Transverse colon (tissue), 4 donors: Measurements from ENCODE around the gene G6PC2. TPM values are rescaled to one million over a fixed set of nuclear protein-coding genes. Genes with fewer than 3 reads are reported as not detected.

ENCODE experiments used
- DNase-seq: peaks from one replicate; pipeline ENCODE4 v3.0.0-alpha.2; 2019
- H3K27ac ChIP-seq, 4 donors: fragments of 200-600 bp; sonication (generic); 2 replicates each; pipeline ENCODE4 v1.5.1; 2016 to 2018; ENCODE audit warnings: inconsistent platforms in 4 of 4
- H3K27me3 ChIP-seq: fragments of 200-600 bp; sonication (generic); 2 replicates; pipeline ENCODE4 v1.5.1; 2017; ENCODE audit warnings: inconsistent platforms
- H3K36me3 ChIP-seq, 4 donors: fragments of 200-600 bp; sonication (generic); 2 replicates each; pipeline ENCODE4 v1.5.1; 2017 to 2019; ENCODE audit warnings: inconsistent platforms in 4 of 4
- H3K4me1 ChIP-seq, 4 donors: fragments of 200-600 bp; sonication (generic); 2 replicates each; pipeline ENCODE4 v1.5.1; 2017 to 2020; ENCODE audit warnings: inconsistent platforms in 4 of 4
- H3K4me3 ChIP-seq, 4 donors: fragments of 200-600 bp; sonication (generic); 1 replicate in 1 of 4; 2 replicates in 3 of 4; pipeline versions ENCODE4 v1.5.1 to v1.6.1; 2017 to 2019; ENCODE audit warnings: inconsistent platforms in 4 of 4
- H3K9me3 ChIP-seq, 2 donors: fragments of 200-600 bp; sonication (generic); 2 replicates each; pipeline ENCODE4 v1.5.1; 2017 to 2019; ENCODE audit warnings: inconsistent platforms in 2 of 2
- CTCF ChIP-seq, 5 experiments: fragments of 200-600 bp in 3 of 5; fragments of 450-650 bp in 2 of 5; sonication (generic) in 3 of 5; IDR thresholded peaks; 1 replicate in 2 of 5; 2 replicates in 3 of 5; pipeline ENCODE4 v1.5.1; 2016 to 2017; ENCODE audit warnings: antibody characterized with exemption in 5 of 5, inconsistent platforms in 3 of 5, mild to moderate bottlenecking in 2 of 5, moderate library complexity in 1 of 5
- EP300 ChIP-seq: sonication (generic); formaldehyde crosslinking; IDR thresholded peaks from one replicate; pipeline ENCODE4 v1.6.1; 2017; ENCODE audit warnings: antibody characterized with exemption, low read depth
- POLR2A ChIP-seq: fragments of 450-650 bp; IDR thresholded peaks from one replicate; pipeline ENCODE4 v1.6.1; 2016; ENCODE audit warnings: antibody characterized with exemption, mild to moderate bottlenecking, moderate library complexity
- POLR2AphosphoS5 ChIP-seq, 3 donors: sonication (generic); formaldehyde crosslinking; IDR thresholded peaks; one replicate each; pipeline ENCODE4 v1.6.1; 2016; ENCODE audit warnings: antibody characterized with exemption in 3 of 3
- WGBS, 2 donors: methylation state at CpG; one replicate each; pipeline ENCODE4 v1.1.5; 2018; ENCODE audit warnings: low coverage in 1 of 2; 5-methylcytosine and 5-hydroxymethylcytosine counted together
- in situ Hi-C, 4 donors: fragments of 200-750 bp; cut with MboI; loops; one replicate each; pipeline versions ENCODE4 v1.15.0 to v1.15.1; 2017; ENCODE audit warnings: low sequenced_read_pairs in 3 of 4, low pct_ligation_motif_present in 1 of 4, low pct_unique_long_range_greater_than_20kb in 1 of 4
- intact Hi-C: fragments of 100-400 bp; cut with DNase I; formaldehyde crosslinking; loops from one replicate; pipeline ENCODE4 v1.15.1; 2023; ENCODE audit warnings: low total_unique reads
- total RNA-seq, 4 donors: library from RNA; depleted of rRNA; stranded (reverse); fragments of >200 nt; gene quantifications; one replicate each; pipeline ENCODE4 v1.1.0, GENCODE V29; 2016

The G6PC2 gene
- under 1 TPM in 2 of 4 donors, not detected in 2; 0.55 to 0.79 TPM for total RNA-seq

GRCh38 chr2:168901003-168901402 lies at the start of gene G6PC2:
Gene G6PC2, plus strand, starts transcription at chr2:168901291. Its CDS starts 41 bp downstream, at chr2:168901332.
- Histone ChIP-seq H3K4me1 (no peaks in the 10 kb centered on the region), H3K4me3 (no peak within 1 kb of the TSS), H3K36me3 (no peaks in the 10 kb centered on the region), H3K27ac (no peak within 1 kb of the TSS), H3K9me3 (no peaks in the 10 kb centered on the region), H3K27me3 (peaks cover 5% of the 10 kb centered on the region)
- 68 to 69% methylated on average over 5 of the region's 5 CpGs for WGBS, 2 donors
- in situ Hi-C loops (loop anchor here in 3 of 4 donors (25.0 kb wide), 3 partner anchors 139 to 764 kb away; no protein-coding TSS in a partner anchor), intact Hi-C loops (no loop called here)
- DNase-seq = no peak
- TF ChIP-seq CTCF (IDR thresholded peaks at IDR 0.05) = no peak
- TF ChIP-seq POLR2A = no peak
- no peak for TF ChIP-seq POLR2AphosphoS5 (IDR thresholded peaks at IDR 0.05)
- TF ChIP-seq EP300 = no peak

- H3K4me1 ChIP-seq = no peaks in the 10 kb centered on the region
- TF ChIP-seq POLR2AphosphoS5 (IDR thresholded peaks at IDR 0.05) (no peak), EP300 (no peak), CTCF (IDR thresholded peaks at IDR 0.05) (no peak), POLR2A (no peak)
- H3K27ac ChIP-seq = no peak overlapping the region
- in situ Hi-C loops = no loop called here
- H3K27me3 ChIP-seq = no peaks in the 10 kb centered on the region
- no peak overlapping the region for H3K4me3 ChIP-seq
- no peak for DNase-seq
- H3K9me3 ChIP-seq = no peaks in the 10 kb centered on the region
- no peaks in the 10 kb centered on the region for H3K36me3 ChIP-seq
- intact Hi-C loops = no loop called here
- 86 to 100% methylated on average over 2 to 5 of the region's 5 CpGs for WGBS, 2 donors
Measured at GRCh38 chr2:168851674-168852320, 49.3 kb upstream of the G6PC2 start.

- no peaks in the 10 kb centered on the region for H3K4me1 ChIP-seq
- TF ChIP-seq POLR2AphosphoS5 (IDR thresholded peaks at IDR 0.05) = no peak
- no peak for TF ChIP-seq CTCF (IDR thresholded peaks at IDR 0.05)
- TF ChIP-seq POLR2A = no peak
- no peak for TF ChIP-seq EP300
- H3K27ac ChIP-seq = no peak overlapping the region
- H3K27me3 ChIP-seq = no peaks in the 10 kb centered on the region
- H3K9me3 ChIP-seq = no peaks in the 10 kb centered on the region
- in situ Hi-C loops (no loop called here), intact Hi-C loops (no loop called here)
- no peaks in the 10 kb centered on the region for H3K36me3 ChIP-seq
- 35% methylated on average over 3 of the region's 3 CpGs; no CpG with 5 or more reads in 1 of the 2 donors for WGBS, 2 donors
- no peak for DNase-seq
- H3K4me3 ChIP-seq = no peak overlapping the region
Measured at GRCh38 chr2:168852481-168852880, 48.6 kb upstream of the G6PC2 start.

- Histone ChIP-seq H3K27me3 (no peaks in the 10 kb centered on the region), H3K4me3 (no peak overlapping the region), H3K4me1 (no peaks in the 10 kb centered on the region), H3K9me3 (no peaks in the 10 kb centered on the region), H3K36me3 (no peaks in the 10 kb centered on the region), H3K27ac (no peak overlapping the region)
- intact Hi-C loops (no loop called here), in situ Hi-C loops (no loop called here)
- 96 to 100% methylated on average over 1 of the region's 1 CpG for WGBS, 2 donors
- DNase-seq = no peak
- no peak for TF ChIP-seq POLR2AphosphoS5 (IDR thresholded peaks at IDR 0.05)
- no peak for TF ChIP-seq EP300
- TF ChIP-seq POLR2A = no peak
- no peak for TF ChIP-seq CTCF (IDR thresholded peaks at IDR 0.05)
Measured at GRCh38 chr2:168853471-168853870, 47.6 kb upstream of the G6PC2 start.
